ENCODE measurements around the gene CYB561. TPM values are rescaled to one million over a fixed set of nuclear protein-coding genes. Genes with fewer than 3 reads are reported as not detected.

Gene CYB561
- total and polyA plus RNA-seq, 2 experiments from 2014 or later = 7.4 to 21.5 TPM

- Histone ChIP-seq H3K4me1 (ENCODE audit: low read depth) (peaks cover 9% of the 10 kb centered on the region), H3K27me3 (peaks cover 1% of the 10 kb centered on the region), H3K9me3 (ENCODE audit: low read depth) (no peaks in the 10 kb centered on the region), H3K36me3 (no peaks in the 10 kb centered on the region), H3K4me3 (no peak overlapping the region), H3K27ac (no peak overlapping the region)
- DNase-seq (ENCODE audit: low read depth in 1 of 2, low spot score in 1 of 2) = no peak
- TF ChIP-seq, protein P1, sequence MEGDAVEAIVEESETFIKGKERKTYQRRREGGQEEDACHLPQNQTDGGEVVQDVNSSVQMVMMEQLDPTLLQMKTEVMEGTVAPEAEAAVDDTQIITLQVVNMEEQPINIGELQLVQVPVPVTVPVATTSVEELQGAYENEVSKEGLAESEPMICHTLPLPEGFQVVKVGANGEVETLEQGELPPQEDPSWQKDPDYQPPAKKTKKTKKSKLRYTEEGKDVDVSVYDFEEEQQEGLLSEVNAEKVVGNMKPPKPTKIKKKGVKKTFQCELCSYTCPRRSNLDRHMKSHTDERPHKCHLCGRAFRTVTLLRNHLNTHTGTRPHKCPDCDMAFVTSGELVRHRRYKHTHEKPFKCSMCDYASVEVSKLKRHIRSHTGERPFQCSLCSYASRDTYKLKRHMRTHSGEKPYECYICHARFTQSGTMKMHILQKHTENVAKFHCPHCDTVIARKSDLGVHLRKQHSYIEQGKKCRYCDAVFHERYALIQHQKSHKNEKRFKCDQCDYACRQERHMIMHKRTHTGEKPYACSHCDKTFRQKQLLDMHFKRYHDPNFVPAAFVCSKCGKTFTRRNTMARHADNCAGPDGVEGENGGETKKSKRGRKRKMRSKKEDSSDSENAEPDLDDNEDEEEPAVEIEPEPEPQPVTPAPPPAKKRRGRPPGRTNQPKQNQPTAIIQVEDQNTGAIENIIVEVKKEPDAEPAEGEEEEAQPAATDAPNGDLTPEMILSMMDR (IDR thresholded peaks at IDR 0.05; ENCODE audit: low read depth, low read length) = peak; percentile 10
Observed at GRCh38 chr17:63440127-63440769, 5.9 kb downstream of the CYB561 start.

GRCh38 chr17:63439687-63440086 lies 6.4 kb downstream of the CYB561 start:
- Histone ChIP-seq H3K27ac (no peak overlapping the region), H3K4me3 (no peak overlapping the region), H3K9me3 (ENCODE audit: low read depth) (no peaks in the 10 kb centered on the region), H3K4me1 (ENCODE audit: low read depth) (peaks cover 9% of the 10 kb centered on the region), H3K27me3 (no peaks in the 10 kb centered on the region), H3K36me3 (no peaks in the 10 kb centered on the region)
- DNase-seq (ENCODE audit: low read depth in 1 of 2, low spot score in 1 of 2) = peak in 1 of 2 donors; percentile 76
- TF ChIP-seq, protein P1 (IDR thresholded peaks at IDR 0.05; ENCODE audit: low read depth, low read length) = no peak

GRCh38 chr17:63438092-63439051 lies 7.7 kb downstream of the CYB561 start:
- no peaks in the 10 kb centered on the region for H3K27me3 ChIP-seq
- no peaks in the 10 kb centered on the region for H3K9me3 ChIP-seq (ENCODE audit: low read depth)
- no peaks in the 10 kb centered on the region for H3K36me3 ChIP-seq
- no peak overlapping the region for H3K4me3 ChIP-seq
- H3K4me1 ChIP-seq (ENCODE audit: low read depth) = peaks cover 9% of the 10 kb centered on the region
- no peak overlapping the region for H3K27ac ChIP-seq
- TF ChIP-seq, protein P1 (IDR thresholded peaks at IDR 0.05; ENCODE audit: low read depth, low read length) = no peak
- no peak for DNase-seq (ENCODE audit: low read depth in 1 of 2, low spot score in 1 of 2)

- Histone ChIP-seq H3K9me3 (ENCODE audit: low read depth) (no peaks in the 10 kb centered on the region), H3K4me1 (ENCODE audit: low read depth) (peaks cover 3% of the 10 kb centered on the region), H3K27me3 (no peaks in the 10 kb centered on the region), H3K36me3 (no peaks in the 10 kb centered on the region), H3K4me3 (no peak overlapping the region), H3K27ac (no peak overlapping the region)
- DNase-seq (ENCODE audit: low read depth in 1 of 2, low spot score in 1 of 2) = peak in 1 of 2 donors; percentile 27
- TF ChIP-seq, protein P1 (IDR thresholded peaks at IDR 0.05; ENCODE audit: low read depth, low read length) = no peak
Observed at GRCh38 chr17:63437287-63438091, 8.6 kb downstream of the CYB561 start.

- Histone ChIP-seq H3K36me3 (no peaks in the 10 kb centered on the region), H3K4me3 (no peak overlapping the region), H3K4me1 (ENCODE audit: low read depth) (peaks cover 2% of the 10 kb centered on the region), H3K9me3 (ENCODE audit: low read depth) (no peaks in the 10 kb centered on the region), H3K27ac (no peak overlapping the region), H3K27me3 (no peaks in the 10 kb centered on the region)
- peak in 1 of 2 donors; percentile 56 for DNase-seq (ENCODE audit: low read depth in 1 of 2, low spot score in 1 of 2)
- TF ChIP-seq, protein P1 (IDR thresholded peaks at IDR 0.05; ENCODE audit: low read depth, low read length) = peak; percentile 26
Observed at GRCh38 chr17:63436523-63437110, 9.5 kb downstream of the CYB561 start.

Data from cardiac muscle cell (in vitro differentiated cells and primary cell).